GM21390 (cell line): ENCODE measurements around the gene PRKAG2.

Source experiments
- ATAC-seq: cut with Tn5 transposase; IDR thresholded peaks from one replicate; pipeline ENCODE4 v1.9.1; 2021; ENCODE audit not compliant: unreplicated experiment

PRKAG2 gene

DNA sequence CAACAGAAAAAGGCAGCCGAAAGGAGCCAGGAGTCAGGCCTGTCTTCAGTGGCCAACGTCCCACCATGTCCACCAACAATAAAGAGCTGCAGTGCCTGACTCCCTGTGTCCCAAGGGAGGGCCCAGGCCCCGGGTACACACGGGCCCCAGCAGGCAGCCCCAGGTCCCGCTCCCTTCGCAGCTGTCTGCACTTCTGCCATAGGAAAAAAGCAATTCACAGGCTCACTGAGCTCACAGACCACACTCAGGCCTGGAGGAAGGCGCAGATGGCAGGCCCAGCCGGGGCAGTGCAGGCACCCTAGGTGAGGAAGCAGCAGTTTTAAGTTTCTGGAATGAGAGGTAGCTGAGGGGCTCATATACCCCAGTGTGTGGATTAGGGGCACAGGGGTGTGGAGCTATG is 100.5 kb downstream of the PRKAG2 start:
- ATAC-seq = no peak

DNA sequence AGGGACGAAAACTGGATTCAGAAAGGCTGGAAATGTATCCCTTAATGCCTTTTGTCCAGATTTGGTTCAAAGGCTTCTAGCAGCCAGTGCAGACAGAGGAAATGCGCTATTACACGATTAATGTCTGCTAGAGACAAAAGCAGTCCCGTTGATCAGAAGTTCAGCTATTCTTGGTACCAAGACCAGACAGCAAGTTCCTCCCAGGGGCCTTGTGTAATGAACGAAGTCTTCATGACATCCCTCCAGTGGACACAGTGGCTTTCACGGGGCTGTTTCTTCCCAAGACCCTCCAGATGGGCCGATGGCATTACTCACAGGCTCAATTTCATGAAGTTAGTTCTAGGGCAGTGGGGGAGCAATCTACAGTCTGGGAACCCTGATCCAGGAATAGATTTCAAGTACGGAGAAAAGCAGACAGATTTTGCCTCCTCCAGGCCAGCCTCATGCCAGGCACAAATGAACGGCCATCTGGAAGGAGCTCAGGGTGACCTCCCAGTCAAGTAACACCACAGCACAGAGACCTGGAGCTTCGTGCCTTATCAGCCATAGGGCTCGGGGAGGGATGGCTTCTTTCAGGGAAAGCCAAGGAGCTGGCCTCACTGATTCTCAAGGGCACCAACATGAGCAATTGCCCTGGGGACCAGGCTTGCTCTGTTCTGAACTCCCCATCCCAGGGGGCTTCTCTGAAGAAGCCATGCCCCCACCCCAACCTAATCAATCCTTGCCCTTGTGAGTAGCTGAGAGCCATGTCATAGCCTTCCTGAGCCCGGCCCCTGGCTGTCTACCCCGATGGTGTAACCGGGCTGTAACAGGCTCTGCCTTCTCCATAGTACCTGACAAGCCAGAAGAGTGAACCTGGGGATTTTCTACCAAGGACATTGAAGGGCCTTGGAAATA is 101.1 kb downstream of the PRKAG2 start:
- ATAC-seq = no peak

DNA sequence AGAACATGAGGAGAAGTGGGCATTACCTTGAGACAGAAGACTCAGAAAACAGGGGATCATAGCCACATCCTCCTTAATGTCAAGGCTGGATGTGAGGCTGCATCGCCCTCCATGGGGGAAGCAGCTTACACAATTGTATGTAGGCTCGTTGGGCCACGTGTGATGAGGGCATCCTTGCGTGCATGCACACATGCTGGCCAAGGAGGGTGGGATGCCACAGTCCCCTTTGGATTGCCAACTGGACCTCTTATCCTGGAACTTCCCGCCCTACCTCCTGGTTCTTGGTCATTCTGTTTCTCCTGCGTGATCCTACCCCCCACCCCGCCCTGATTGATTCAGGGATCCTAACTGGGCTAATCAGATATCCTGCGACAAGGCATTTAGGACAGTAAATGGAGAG is 102.0 kb downstream of the PRKAG2 start:
- ATAC-seq = no peak

DNA sequence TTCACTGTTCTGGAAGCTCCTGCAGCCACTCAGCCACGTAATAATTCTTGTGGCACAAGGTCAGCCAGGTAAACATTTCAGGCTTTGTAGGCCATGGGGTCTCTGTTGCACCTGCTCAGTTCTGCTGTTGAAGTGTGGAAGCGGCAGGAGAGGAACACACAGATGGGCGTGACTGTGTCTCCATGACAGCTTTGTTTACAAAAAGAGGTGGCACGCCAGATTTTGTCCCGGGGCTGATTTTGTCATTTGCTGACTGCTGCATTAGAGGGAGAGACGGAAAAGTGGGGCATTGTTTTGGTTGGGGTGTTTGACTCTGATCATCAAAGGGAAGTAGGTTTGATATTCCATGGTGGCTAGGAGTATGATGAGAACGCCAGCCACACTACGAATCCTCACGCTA is 103.1 kb downstream of the PRKAG2 start:
- ATAC-seq = no peak

- no peak for ATAC-seq
Observed at GRCh38 chr7:151770232-151770631, 106.7 kb downstream of the PRKAG2 start.

- ATAC-seq = peak; percentile 55
Observed at GRCh38 chr7:151769188-151769821, 107.6 kb downstream of the PRKAG2 start.

GRCh38 chr7:151768805-151769187 is 108.1 kb downstream of the PRKAG2 start:
- no peak for ATAC-seq

GRCh38 chr7:151767557-151767956 is 109.4 kb downstream of the PRKAG2 start:
- no peak for ATAC-seq

GRCh38 chr7:151764056-151764920 is 112.6 kb downstream of the PRKAG2 start:
- no peak for ATAC-seq

- no peak for ATAC-seq
Observed at GRCh38 chr7:151763420-151763984, 113.4 kb downstream of the PRKAG2 start.

DNA sequence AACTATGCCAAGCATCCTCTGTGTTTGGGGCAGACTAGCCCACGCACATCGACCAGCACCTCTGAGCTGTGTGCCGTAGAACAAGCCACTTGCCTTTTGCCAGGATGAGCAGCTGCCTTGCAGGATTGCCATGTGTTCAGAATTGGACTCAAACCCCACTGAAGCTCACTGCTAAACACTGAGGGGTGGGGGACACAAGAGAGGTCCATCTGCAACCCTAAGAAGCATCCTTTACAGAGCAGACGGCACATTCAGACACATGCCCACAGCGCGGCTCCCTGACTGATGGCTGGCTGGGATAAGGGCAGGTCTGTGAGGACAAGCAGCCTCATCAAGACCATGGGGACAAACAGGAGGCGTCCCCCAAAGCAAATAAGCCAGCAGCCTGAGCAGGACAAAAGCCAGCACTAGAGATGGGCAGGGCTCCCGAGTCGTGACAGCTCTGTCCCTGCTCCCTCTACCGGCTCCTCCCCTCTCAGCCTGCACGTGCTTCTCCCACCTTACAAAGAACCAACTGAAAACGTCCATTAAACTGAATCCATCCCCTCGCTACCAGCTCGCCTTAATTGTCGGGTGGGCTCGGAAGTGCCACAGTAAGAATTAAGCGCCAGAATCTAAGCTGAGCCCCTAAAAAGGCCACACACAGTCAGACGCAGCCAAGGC is 114.2 kb downstream of the PRKAG2 start:
- ATAC-seq = no peak

DNA sequence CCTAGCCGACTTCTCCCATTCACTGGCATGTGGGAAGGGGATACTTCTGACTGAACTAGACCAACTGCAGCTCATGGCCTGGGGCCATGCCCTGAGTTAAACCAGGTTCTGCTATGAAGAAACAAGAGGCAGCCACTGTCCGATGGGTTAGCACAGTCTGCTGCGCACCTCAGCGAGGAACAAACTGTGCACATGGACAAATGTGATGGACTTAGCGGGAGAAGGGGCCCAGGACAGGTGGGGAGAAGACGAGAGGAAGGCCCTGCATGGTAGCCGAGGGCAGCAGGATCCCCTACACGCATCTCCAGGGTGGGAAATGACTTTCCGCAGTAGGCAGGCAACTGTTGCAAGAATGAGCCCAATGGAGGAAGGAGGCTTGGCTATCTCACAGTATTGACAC is 115.0 kb downstream of the PRKAG2 start:
- ATAC-seq = no peak

- ATAC-seq = no peak
Observed at GRCh38 chr7:151761231-151761630, 115.7 kb downstream of the PRKAG2 start.

GRCh38 chr7:151759591-151760042 is 117.3 kb downstream of the PRKAG2 start:
- ATAC-seq = no peak

GRCh38 chr7:151758622-151759540 is 118.0 kb downstream of the PRKAG2 start:
- ATAC-seq = no peak

GRCh38 chr7:151757274-151757673 is 119.6 kb downstream of the PRKAG2 start:
- no peak for ATAC-seq

GRCh38 chr7:151756866-151757265 is 120.0 kb downstream of the PRKAG2 start:
- ATAC-seq = no peak

- no peak for ATAC-seq
Observed at GRCh38 chr7:151756076-151756731, 120.7 kb downstream of the PRKAG2 start.
